Thoracic aorta (tissue), 2 donors: Measurements from ENCODE around the gene SCAI. TPM values are rescaled to one million over a fixed set of nuclear protein-coding genes. Genes with fewer than 3 reads are reported as not detected.

Source experiments
- ATAC-seq: fragments of 150-250 bp; one replicate; pipeline ENCODE4 v1.8.0; 2017; ENCODE audit warnings: low read depth; ENCODE audit not compliant: insufficient number of reproducible peaks, low FRiP score
- DNase-seq: peaks from one replicate; pipeline ENCODE4 v3.0.0-alpha.2; 2020; ENCODE audit warnings: low spot score
- H3K27ac ChIP-seq, 2 donors: fragments of 200-600 bp; sonication (generic); 1 replicate in 1 of 2; 2 replicates in 1 of 2; pipeline ENCODE4 v1.5.1; 2016; ENCODE audit warnings: mild to moderate bottlenecking in 2 of 2, moderate library complexity in 2 of 2
- H3K27me3 ChIP-seq: fragments of 200-600 bp; sonication (generic); replicated peaks from 2 replicates; pipeline ENCODE4 v1.6.0; 2016; ENCODE audit warnings: mild to moderate bottlenecking; ENCODE audit not compliant: insufficient read depth
- H3K36me3 ChIP-seq: fragments of 200-600 bp; sonication (generic); one replicate; pipeline ENCODE4 v1.5.1; 2016
- H3K4me1 ChIP-seq, 2 donors: fragments of 200-600 bp; sonication (generic); 1 replicate in 1 of 2; 2 replicates in 1 of 2; pipeline versions ENCODE4 v1.5.1 to v1.6.0; 2016; ENCODE audit warnings: low read depth in 2 of 2, mild to moderate bottlenecking in 1 of 2; ENCODE audit not compliant: control insufficient read depth in 1 of 2
- H3K4me3 ChIP-seq: fragments of 200-600 bp; sonication (generic); 2 replicates; pipeline ENCODE4 v1.5.1; 2016; ENCODE audit warnings: mild to moderate bottlenecking
- H3K9me3 ChIP-seq: fragments of 200-600 bp; sonication (generic); 2 replicates; pipeline ENCODE4 v1.5.1; 2016
- CTCF ChIP-seq: fragments of 200-600 bp; sonication (generic); IDR thresholded peaks from one replicate; pipeline ENCODE4 v1.5.1; 2019; ENCODE audit warnings: antibody characterized with exemption
- total RNA-seq, 2 donors: library from RNA; depleted of rRNA; stranded (reverse); fragments of >200 nt; gene quantifications; one replicate each; pipeline versions ENCODE4 v1.1.0 to v1.2.3, GENCODE V29; 2016

SCAI gene
- total RNA-seq, 2 donors from 2014 or later = 5.1 to 12.4 TPM

GRCh38 chr9:125100822-125101221 lies 42.5 kb downstream of the SCAI start:
- ATAC-seq (no peak), DNase-seq (no peak)
- Histone ChIP-seq H3K4me3 (no peak overlapping the region), H3K27ac (no peak overlapping the region), H3K9me3 (no peaks in the 10 kb centered on the region), H3K36me3 (no peaks in the 10 kb centered on the region), H3K4me1 (no peaks in the 10 kb centered on the region), H3K27me3 (no peaks in the 10 kb centered on the region)
- TF ChIP-seq CTCF = no peak

GRCh38 chr9:125099816-125100215 lies 43.5 kb downstream of the SCAI start:
- ATAC-seq (no peak), DNase-seq (no peak)
- no peak for TF ChIP-seq CTCF
- Histone ChIP-seq H3K27ac (no peak overlapping the region), H3K4me1 (no peaks in the 10 kb centered on the region), H3K9me3 (no peaks in the 10 kb centered on the region), H3K4me3 (no peak overlapping the region), H3K27me3 (no peaks in the 10 kb centered on the region), H3K36me3 (no peaks in the 10 kb centered on the region)

DNA sequence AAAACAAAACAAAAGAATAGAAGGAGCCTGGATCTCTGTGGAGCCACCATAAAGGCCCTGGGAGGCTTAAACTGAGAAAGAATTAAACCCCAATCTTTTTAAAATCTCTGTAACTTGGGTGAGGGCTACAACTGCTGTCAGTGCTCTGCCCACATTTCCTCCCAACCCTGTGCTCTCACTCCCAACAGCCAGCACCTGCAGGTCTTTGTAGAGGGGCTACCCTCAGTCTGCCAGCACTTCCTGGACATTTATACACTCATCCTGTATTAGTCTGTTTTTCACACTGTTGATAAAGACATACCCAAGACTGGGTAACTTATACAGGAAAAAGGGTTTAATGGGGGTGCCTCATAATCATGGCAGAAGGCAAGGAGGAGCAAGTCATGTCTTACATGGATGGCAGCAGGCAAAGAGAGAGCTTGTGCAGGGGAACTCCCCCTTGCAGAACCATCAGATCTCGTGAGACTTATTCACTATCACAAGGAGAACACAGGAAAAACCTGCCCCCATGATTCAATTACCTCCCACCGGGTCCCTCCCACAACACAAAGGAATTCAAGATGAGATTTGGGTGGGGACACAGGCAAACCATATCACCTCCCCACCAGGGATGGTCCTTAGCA lies 47.4 kb downstream of the SCAI start:
- Histone ChIP-seq H3K4me3 (no peak overlapping the region), H3K27ac (no peak overlapping the region), H3K4me1 (peaks cover 7 to 8% of the 10 kb centered on the region in 2 donors), H3K9me3 (no peaks in the 10 kb centered on the region), H3K36me3 (no peaks in the 10 kb centered on the region), H3K27me3 (no peaks in the 10 kb centered on the region)
- ATAC-seq (no peak), DNase-seq (no peak)
- TF ChIP-seq CTCF = no peak

DNA sequence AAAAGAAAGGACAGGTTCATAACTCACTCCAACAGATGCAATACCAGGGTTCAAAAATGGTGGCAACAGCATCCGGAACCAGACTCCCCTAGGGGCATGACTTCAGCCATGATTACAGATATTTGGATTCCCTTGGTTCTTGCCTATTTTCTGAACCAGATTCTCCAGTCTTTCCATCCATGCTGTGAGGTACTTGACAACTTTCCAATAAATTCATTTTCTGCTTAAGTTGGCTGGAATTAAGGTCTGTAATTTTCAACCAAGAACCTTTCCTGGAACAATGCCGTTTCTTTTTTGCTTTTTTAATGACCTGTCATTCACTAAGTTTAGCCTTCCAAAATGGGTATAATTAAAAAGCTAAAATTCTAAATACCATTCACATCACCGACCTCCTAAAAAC lies 52.2 kb downstream of the SCAI start:
- Histone ChIP-seq H3K4me3 (no peak overlapping the region), H3K27me3 (no peaks in the 10 kb centered on the region), H3K27ac (no peak overlapping the region), H3K4me1 (peaks cover 9 to 14% of the 10 kb centered on the region in 2 donors), H3K9me3 (no peaks in the 10 kb centered on the region), H3K36me3 (no peaks in the 10 kb centered on the region)
- ATAC-seq (no peak), DNase-seq (no peak)
- no peak for TF ChIP-seq CTCF

DNA sequence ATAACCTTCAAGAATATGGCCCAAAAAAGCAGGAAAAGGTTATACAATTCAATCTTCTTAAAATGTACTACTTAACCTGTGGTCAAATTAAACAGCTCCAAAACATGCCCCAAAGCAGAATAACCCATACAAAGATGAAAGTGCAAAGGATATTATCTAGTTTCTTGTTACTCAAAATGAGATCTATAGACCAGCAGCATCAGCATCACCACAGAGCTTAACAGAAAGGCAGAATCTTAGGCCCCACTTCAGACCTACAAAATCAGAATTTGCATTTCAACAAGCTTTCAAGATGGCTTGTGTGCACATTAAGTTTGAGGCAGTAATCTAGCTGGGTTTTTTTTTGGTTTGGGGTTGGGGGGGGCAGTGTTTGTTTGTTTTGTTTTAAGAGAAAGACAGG lies 54.0 kb downstream of the SCAI start:
- Histone ChIP-seq H3K4me1 (peaks cover 9 to 14% of the 10 kb centered on the region in 2 donors), H3K36me3 (no peaks in the 10 kb centered on the region), H3K27me3 (no peaks in the 10 kb centered on the region), H3K27ac (peak overlapping the region in 1 of 2 donors; percentile 56), H3K4me3 (no peak overlapping the region), H3K9me3 (no peaks in the 10 kb centered on the region)
- no peak for ATAC-seq
- TF ChIP-seq CTCF = no peak
- DNase-seq = no peak
